OCI-LY3 (cell line): ENCODE data around the gene FGD4.
A peak's percentile ranks its signal among the peaks of the same experiment; 100 is the strongest.

Experiments used
- EZH2phosphoT487 ChIP-seq: fragments of 200-600 bp; shearing (Covaris generic); IDR thresholded peaks from 2 replicates; pipeline ENCODE4 v1.6.1; 2018; ENCODE audit warnings: antibody characterized with exemption, mixed run types, low read depth
- TF ChIP-seq, protein P1 (sequence below): fragments of 200-600, 300-600 bp; sonication (generic); IDR thresholded peaks from 2 replicates; pipeline ENCODE4 v1.5.1; 2014; ENCODE audit warnings: antibody characterized with exemption, low read length, low read depth

GRCh38 chr12:32400114-32400672, 835 bp downstream of the FGD4 start:
- TF ChIP-seq, protein P1, sequence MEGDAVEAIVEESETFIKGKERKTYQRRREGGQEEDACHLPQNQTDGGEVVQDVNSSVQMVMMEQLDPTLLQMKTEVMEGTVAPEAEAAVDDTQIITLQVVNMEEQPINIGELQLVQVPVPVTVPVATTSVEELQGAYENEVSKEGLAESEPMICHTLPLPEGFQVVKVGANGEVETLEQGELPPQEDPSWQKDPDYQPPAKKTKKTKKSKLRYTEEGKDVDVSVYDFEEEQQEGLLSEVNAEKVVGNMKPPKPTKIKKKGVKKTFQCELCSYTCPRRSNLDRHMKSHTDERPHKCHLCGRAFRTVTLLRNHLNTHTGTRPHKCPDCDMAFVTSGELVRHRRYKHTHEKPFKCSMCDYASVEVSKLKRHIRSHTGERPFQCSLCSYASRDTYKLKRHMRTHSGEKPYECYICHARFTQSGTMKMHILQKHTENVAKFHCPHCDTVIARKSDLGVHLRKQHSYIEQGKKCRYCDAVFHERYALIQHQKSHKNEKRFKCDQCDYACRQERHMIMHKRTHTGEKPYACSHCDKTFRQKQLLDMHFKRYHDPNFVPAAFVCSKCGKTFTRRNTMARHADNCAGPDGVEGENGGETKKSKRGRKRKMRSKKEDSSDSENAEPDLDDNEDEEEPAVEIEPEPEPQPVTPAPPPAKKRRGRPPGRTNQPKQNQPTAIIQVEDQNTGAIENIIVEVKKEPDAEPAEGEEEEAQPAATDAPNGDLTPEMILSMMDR = no peak
- 0 out of 2 replicates have a peak, but pooled peaks have one; percentile 9 for TF ChIP-seq EZH2phosphoT487
